PC-9 (cell line): ENCODE data around the gene IKZF3.

Source experiments
- CTCF ChIP-seq: fragments of 200-600 bp; sonication (generic); conservative IDR thresholded peaks from 2 replicates; pipeline ENCODE4 v1.6.1; 2017; ENCODE audit warnings: mixed run types, antibody characterized with exemption, mild to moderate bottlenecking, moderate library complexity
- EZH2 ChIP-seq: fragments of 200-600 bp; sonication (generic); IDR thresholded peaks from 2 replicates; pipeline ENCODE4 v1.8.0; 2017; ENCODE audit warnings: antibody characterized with exemption, low read depth

DNA sequence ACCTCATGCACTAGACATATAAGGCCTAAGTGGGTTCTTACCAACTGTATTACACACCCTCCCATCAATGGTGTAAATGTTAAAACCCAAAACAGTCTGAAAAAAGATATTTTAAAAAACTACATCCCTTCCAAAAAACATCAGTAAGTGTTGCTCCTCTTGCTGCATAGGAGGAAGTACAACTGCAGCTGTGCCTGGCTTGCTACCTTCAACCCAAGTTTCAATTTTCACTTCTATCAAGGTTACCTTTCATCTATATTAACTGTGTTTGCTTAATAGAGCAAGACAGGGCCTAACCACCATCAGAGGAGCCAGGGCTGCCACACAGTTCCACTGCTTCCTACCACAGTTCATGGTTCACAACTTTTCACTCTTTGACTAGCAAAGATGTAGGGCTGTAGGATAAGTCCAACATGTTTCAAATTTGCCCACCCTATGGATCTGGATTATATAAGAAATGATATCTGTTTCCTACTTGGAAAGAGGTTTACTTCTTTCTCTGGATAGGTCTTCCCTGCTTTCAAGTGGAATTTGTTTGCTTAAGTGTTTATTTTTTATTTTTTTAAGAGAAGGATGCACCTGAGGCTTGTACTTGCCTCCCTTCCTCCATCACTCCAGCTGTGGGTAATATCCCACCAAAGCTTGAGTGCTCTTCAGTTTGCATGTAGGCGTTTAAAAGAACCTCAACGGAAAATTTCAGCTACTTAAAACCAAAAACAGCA lies 69.7 kb downstream of the IKZF3 start:
- TF ChIP-seq CTCF (no peak), EZH2 (no peak)
